ENCODE measurements around the gene HLCS.

GRCh38 chr21:36835383-36835795, 131.1 kb downstream of the HLCS start:
- TF ChIP-seq CREB1 (IDR thresholded peaks at IDR 0.05) (no peak), CTCF (IDR thresholded peaks at IDR 0.05; ENCODE audit: control extremely low read depth in 1 of 3, insufficient read depth in 1 of 3, low read depth in 1 of 3, low read length in 3 of 3) (no peak), TAF1 (IDR thresholded peaks at IDR 0.05; ENCODE audit: low read depth, low read length) (no peak), SIX5 (IDR thresholded peaks at IDR 0.05; ENCODE audit: low read depth, low read length) (no peak), RAD21 (IDR thresholded peaks at IDR 0.05 in 1 of 2, conservative IDR thresholded peaks at IDR 0.05 in 1 of 2; ENCODE audit: low read depth in 2 of 2, low read length in 2 of 2) (no peak), SP2 (IDR thresholded peaks at IDR 0.05; ENCODE audit: low read length) (no peak)

All from H1 (cell line).